ENCODE data around the gene RELCH.

RELCH gene

GRCh38 chr18:62258093-62258492 lies 71.0 kb downstream of the RELCH start:
- no peak for DNase-seq

DNA sequence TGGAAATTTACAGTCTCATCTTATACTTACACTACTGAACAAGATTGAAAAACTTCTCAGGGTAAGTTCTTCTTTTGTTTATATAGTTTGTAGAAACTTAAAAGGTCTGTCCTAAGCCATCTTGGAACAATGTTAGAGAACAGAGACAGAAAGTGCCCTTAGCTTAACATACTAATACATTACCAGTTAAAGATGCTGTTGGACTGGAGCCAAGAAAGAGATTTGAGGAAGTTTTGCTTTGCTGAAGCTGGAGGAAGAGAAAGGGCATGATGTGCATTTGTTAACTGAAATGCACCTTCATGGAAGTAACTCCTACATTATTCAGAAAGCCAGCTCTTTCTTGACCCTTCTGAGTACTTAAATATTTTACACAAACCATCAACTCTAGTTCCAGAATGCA lies 71.6 kb downstream of the RELCH start:
- DNase-seq: peak; percentile 27

- DNase-seq: no peak
Observed at GRCh38 chr18:62262061-62262460, 75.0 kb downstream of the RELCH start.

- DNase-seq: peak; percentile 50
Observed at GRCh38 chr18:62264984-62265383, 77.9 kb downstream of the RELCH start.

GRCh38 chr18:62277045-62277444 lies 90.0 kb downstream of the RELCH start:
- no peak for DNase-seq

GRCh38 chr18:62279561-62279960 lies 92.5 kb downstream of the RELCH start:
- DNase-seq: no peak

GRCh38 chr18:62280058-62280457 lies 93.0 kb downstream of the RELCH start:
- DNase-seq: no peak

DNA sequence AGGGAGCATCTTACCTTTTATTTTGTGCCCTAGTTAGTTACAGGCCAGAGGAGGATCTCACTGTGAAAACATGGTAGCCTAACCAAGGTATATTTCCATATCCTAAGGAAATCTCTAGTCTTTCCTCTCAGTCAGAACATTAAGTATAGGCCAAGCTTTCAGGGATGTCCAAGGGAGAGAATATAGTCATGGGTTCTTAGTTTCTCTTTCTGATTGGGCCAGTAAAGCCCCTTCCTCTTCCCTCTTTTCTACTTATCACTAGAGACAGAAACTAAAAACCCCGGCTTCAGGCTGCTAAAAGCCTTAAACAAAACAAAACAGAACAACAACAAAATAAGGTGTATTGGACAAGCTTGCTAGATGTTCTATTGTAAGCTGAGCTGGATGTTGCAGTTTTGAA lies 93.7 kb downstream of the RELCH start:
- no peak for DNase-seq

DNA sequence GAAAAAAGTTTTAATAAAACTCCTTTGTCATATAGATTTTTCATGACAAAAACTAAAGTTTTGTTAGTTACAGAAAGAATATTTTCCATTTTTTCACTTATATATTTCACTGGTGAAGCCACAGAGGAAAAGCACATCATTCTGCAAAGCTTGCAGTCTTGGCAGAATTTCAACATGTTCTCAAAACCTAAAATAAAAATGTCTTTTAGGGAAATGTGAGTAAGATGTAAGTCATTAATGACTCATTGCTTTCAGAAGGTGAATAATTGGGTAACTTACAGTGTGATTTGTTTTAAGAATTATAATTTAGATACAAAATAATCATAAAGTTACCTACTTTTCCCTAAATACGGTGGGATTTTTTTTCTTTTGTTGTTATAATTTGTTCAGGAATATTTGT lies 94.6 kb downstream of the RELCH start:
- DNase-seq: no peak

GRCh38 chr18:62282188-62282629 lies 95.2 kb downstream of the RELCH start:
- DNase-seq: no peak

- no peak for DNase-seq
Observed at GRCh38 chr18:62284637-62285036, 97.6 kb downstream of the RELCH start.

DNA sequence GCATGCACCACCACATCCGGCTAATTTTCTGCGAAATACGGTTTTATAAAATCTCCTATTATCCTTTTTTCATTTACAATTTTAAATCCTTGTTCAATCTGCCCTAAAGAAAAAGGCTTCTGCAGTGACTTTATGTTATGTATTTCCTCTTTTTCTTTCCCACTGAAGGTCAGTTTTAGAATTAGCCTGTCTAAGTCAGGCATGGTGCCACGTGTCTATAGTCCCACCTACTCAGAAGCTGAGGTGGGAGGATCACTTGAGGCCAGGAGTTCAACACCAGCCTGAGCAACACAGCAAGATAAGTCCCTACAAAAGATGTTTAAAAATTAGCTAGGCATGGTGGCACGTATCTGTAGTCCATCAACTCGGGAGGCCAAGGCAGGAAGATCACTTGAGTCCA lies 98.2 kb downstream of the RELCH start:
- no peak for DNase-seq

- no peak for DNase-seq
Observed at GRCh38 chr18:62287781-62288664, 101.0 kb downstream of the RELCH start.

GRCh38 chr18:62288665-62289008 lies 101.6 kb downstream of the RELCH start:
- no peak for DNase-seq

DNA sequence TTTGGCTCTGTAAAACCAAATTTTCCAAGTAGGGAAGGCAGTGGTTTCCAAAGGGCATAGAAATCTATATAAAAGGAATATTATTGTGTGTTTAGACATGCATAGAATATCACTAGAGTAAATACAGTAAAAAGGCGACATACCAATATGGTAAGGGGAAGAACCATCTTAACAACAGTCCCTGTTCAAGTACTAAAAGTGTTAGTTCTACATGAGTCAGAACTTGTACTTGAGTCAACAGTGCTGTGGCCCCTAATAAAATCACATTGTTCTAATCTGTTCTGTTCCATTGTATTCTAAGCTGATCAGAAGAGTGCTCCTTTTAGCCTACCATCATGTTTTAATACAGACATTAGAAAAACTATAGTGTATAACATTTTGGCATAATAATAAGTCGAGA lies 102.0 kb downstream of the RELCH start:
- no peak for DNase-seq

GRCh38 chr18:62294073-62294472 lies 107.0 kb downstream of the RELCH start:
- no peak for DNase-seq

- DNase-seq: no peak
Observed at GRCh38 chr18:62300359-62300963, 113.4 kb downstream of the RELCH start.

GRCh38 chr18:62301322-62301721 lies 114.3 kb downstream of the RELCH start:
- DNase-seq: no peak

DNA sequence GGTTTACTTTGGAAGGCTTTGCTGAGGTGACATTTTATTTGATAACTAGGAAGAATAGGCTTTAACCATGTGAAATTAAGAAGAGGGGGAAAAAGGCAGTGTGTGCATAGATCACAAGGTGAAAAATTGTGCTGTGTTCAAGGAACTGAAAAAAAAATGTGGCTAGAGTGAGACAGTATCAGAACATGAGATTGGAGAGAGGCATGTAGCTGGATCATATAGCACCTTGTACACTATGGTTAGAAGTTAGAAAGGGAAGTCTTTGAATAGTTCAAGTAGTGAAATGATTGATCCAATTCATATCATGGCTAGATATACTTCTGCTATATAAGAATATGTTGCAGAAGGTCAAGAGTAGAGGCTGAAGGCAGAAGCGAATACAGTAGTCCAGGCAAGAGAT lies 125.8 kb downstream of the RELCH start:
- DNase-seq: no peak

GRCh38 chr18:62318228-62319180 lies 131.4 kb downstream of the RELCH start:
- no peak for DNase-seq

GRCh38 chr18:62321201-62321600 lies 134.1 kb downstream of the RELCH start:
- DNase-seq: no peak

- DNase-seq: no peak
Observed at GRCh38 chr18:62323483-62324180, 136.6 kb downstream of the RELCH start.
